GM19193 (cell line): ENCODE measurements around the gene SELENOS.

ENCODE experiments used
- POLR2A ChIP-seq: IDR thresholded peaks from 4 replicates; pipeline ENCODE4 v1.6.1; 2011; ENCODE audit not compliant: insufficient read depth, insufficient read length; ENCODE audit errors: extremely low read depth

SELENOS gene

GRCh38 chr15:101296418-101297405, 19.4 kb upstream of the SELENOS start:
- TF ChIP-seq POLR2A, result no peak

- TF ChIP-seq POLR2A, result no peak
These were observed 18.4 kb upstream of the SELENOS start for GRCh38 chr15:101295607-101296161.

- peak; percentile 91 for TF ChIP-seq POLR2A
These were observed 17.7 kb upstream of the SELENOS start, which contains the start of gene SNRPA1 for GRCh38 chr15:101294731-101295606. TSS of gene SNRPA1 (minus strand) at chr15:101295248. CDS start at chr15:101295178, 70 bp downstream.

GRCh38 chr15:101293122-101293521, 15.8 kb upstream of the SELENOS start:
- no peak for TF ChIP-seq POLR2A

- no peak for TF ChIP-seq POLR2A
These were observed 11.7 kb upstream of the SELENOS start for GRCh38 chr15:101288905-101289513.

GRCh38 chr15:101286471-101287114, 9.3 kb upstream of the SELENOS start:
- TF ChIP-seq POLR2A, result no peak

- TF ChIP-seq POLR2A, result no peak
These were observed 6.6 kb upstream of the SELENOS start for GRCh38 chr15:101283931-101284330.

- TF ChIP-seq POLR2A, result no peak
These were observed 2.7 kb upstream of the SELENOS start for GRCh38 chr15:101280007-101280406.

GRCh38 chr15:101277943-101278564, 769 bp upstream of the SELENOS start:
- no peak for TF ChIP-seq POLR2A

- TF ChIP-seq POLR2A, result no peak
These were observed 716 bp downstream of the SELENOS start for GRCh38 chr15:101276501-101277037.

GRCh38 chr15:101275018-101275417, 2.3 kb downstream of the SELENOS start:
- no peak for TF ChIP-seq POLR2A

- no peak for TF ChIP-seq POLR2A
These were observed 3.8 kb downstream of the SELENOS start for GRCh38 chr15:101273534-101273933.

- TF ChIP-seq POLR2A, result no peak
These were observed 4.7 kb downstream of the SELENOS start for GRCh38 chr15:101272584-101272983.
